SK-N-SH (cell line): ENCODE results near the gene P3H4.

Experiments
- CHD2 ChIP-seq: fragments of 150-350 bp; IDR thresholded peaks from 2 replicates; pipeline ENCODE4 v1.6.1; 2018; ENCODE audit warnings: low read length; ENCODE audit not compliant: partially characterized antibody
- CTCF ChIP-seq: fragments of 200-600 bp; sonication (generic); IDR thresholded peaks from 2 replicates; pipeline ENCODE4 v1.6.1; 2017; ENCODE audit warnings: antibody characterized with exemption, mild to moderate bottlenecking, moderate library complexity
- EZH2phosphoT487 ChIP-seq: fragments of 200-600 bp; sonication (generic); IDR thresholded peaks from 2 replicates; pipeline ENCODE4 v1.6.1; 2017; ENCODE audit warnings: low read depth, mixed run types, mild to moderate bottlenecking, antibody characterized with exemption, moderate library complexity, borderline replicate concordance
- JUND ChIP-seq: IDR thresholded peaks from 2 replicates; pipeline ENCODE4 v1.4.0; 2012
- MXI1 ChIP-seq: IDR thresholded peaks from 2 replicates; pipeline ENCODE4 v1.6.1; 2012; ENCODE audit warnings: mild to moderate bottlenecking, low read depth, low read length, improper control_type of control experiment
- POLR2AphosphoS5 ChIP-seq: IDR thresholded peaks from 2 replicates; pipeline ENCODE4 v1.6.1; 2012; ENCODE audit warnings: low read depth, low read length
- RAD21 ChIP-seq: IDR thresholded peaks from 2 replicates; pipeline ENCODE4 v1.6.1; 2012; ENCODE audit warnings: mild to moderate bottlenecking, low read length
- REST ChIP-seq: IDR thresholded peaks from 2 replicates; pipeline ENCODE4 v1.6.1; 2012; ENCODE audit warnings: mild to moderate bottlenecking, low read depth, low read length, moderate library complexity
- RFX5 ChIP-seq: IDR thresholded peaks from 2 replicates; pipeline ENCODE4 v1.6.1; 2012; ENCODE audit warnings: mild to moderate bottlenecking, improper control_type of control experiment, low read length
- TAF1 ChIP-seq: IDR thresholded peaks from 2 replicates; pipeline ENCODE4 v1.6.1; 2012; ENCODE audit warnings: low read depth, mild to moderate bottlenecking, low read length, moderate library complexity, borderline replicate concordance
- TEAD4 ChIP-seq: IDR thresholded peaks from 2 replicates; pipeline ENCODE4 v1.4.0; 2012; ENCODE audit warnings: mild to moderate bottlenecking, borderline replicate concordance; ENCODE audit not compliant: insufficient read depth
- YY1 ChIP-seq: IDR thresholded peaks from 2 replicates; pipeline ENCODE4 v1.4.0; 2012; ENCODE audit warnings: low read depth, mild to moderate bottlenecking

GRCh38 chr17:41799366-41799765 lies 12.4 kb downstream of the P3H4 start:
- TF ChIP-seq CTCF (no peak), RFX5 (no peak), CHD2 (no peak), MXI1 (no peak), REST (no peak), TAF1 (no peak), TEAD4 (no peak), YY1 (no peak), RAD21 (no peak), POLR2AphosphoS5 (no peak), EZH2phosphoT487 (no peak), JUND (no peak)
